ENCODE measurements around the gene MORC3.
"Not testable (repeated sequence)": the region's sequence is repeated elsewhere in the genome, so short reads cannot be mapped to it uniquely, and the experiment has no call there.

GRCh38 chr21:36382722-36383121 lies 62.7 kb downstream of the MORC3 start:
- TF ChIP-seq CTCF, POLR2AphosphoS5 (IDR thresholded peaks at IDR 0.05): not testable (repeated sequence)
